Measurements from ENCODE around the gene ALX4.
A peak's percentile ranks its signal among the peaks of the same experiment; 100 is the strongest.

The ALX4 gene

DNA sequence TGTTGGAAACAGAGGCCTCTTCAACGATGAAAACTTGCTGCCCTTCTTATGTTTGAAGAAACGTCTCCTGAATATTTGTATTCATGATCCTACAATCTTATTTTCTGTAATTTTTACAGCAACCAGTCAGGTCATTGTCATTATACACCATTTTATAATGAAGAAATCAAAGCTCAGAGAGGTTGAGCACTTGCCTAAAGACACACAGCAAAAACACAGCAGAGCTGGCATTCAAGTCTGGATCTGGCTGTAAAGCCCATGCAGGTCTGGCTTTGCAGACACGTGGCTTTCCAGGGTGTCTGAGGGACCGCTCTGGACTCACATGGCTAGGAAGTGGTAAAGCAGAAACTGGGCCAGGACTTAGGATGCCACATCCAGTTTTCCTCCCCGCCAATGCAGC is 15.8 kb upstream of the ALX4 start:
- Mint-ChIP-seq H3K4me3 (no peak overlapping the region), H3K9me3 (no peaks in the 10 kb centered on the region), H3K4me1 (no peaks in the 10 kb centered on the region), H3K27ac (no peak overlapping the region), H3K27me3 (peaks cover 99% of the 10 kb centered on the region)
- ATAC-seq (no peak), DNase-seq (no peak)

DNA sequence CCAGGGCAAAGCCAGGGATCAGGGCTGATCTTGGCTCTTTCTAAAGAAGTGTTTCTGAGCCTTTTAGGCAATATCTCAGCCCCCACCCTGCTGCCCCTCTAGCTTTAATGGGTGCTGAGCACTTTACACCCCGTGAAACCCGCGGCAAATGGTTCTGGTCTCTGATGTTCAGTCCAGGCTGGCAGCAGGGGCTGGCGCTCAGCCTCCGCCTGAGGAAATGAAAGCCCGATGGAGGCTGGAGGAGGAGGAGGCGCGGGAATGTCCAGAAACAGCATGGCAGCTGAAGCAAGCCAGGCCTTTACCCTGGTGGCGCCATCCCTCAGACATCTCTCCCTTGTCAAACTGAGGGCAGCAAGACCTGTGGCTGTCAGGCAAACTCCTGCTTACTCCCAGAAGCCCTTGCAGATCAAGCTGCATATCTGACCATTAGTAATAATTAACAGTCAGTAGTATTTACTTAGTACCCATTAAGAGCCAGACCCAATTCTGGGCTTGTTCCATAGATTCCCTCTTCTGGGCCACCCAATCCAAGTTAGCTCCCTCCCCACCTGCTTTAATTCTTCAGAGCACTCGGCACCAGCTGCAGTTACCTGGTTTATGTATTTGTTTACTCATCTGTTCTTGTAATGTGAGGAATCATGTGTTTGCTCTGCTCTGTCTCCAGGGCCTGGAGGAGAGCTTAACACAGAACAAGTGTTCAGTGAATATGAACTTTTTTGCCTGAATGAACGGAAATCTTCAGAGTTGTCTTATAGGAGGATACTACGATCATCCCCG is 15.0 kb upstream of the ALX4 start:
- no peak overlapping the region for H3K4me3 Mint-ChIP-seq

DNA sequence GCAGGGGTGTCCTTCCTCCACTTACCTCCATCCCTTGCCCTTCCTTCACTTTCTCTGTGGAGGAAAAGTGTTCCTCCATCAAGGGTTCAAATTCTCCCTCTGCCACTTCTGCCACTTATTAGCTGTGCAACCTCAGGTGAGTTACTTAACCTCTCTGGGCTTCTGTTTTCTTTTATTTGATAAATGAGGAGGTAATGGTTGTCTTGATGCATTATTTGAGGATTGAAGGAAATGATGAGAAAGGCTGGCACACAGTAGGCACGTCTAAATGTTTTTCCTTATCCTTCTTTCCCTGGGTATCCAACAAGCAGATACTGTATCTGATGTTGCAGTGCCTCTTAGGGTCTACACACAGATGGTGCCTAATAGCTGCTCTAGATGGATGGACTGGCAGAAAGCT is 14.3 kb upstream of the ALX4 start:
- H3K27ac Mint-ChIP-seq, result no peak overlapping the region
- ATAC-seq (no peak), DNase-seq (no peak)
- no peaks in the 10 kb centered on the region for H3K9me3 Mint-ChIP-seq
- peaks cover 99% of the 10 kb centered on the region for H3K27me3 Mint-ChIP-seq
- no peak overlapping the region for H3K4me3 Mint-ChIP-seq
- peaks cover 8% of the 10 kb centered on the region for H3K4me1 Mint-ChIP-seq

More for the DNA sequence above, 15.0 kb upstream of the ALX4 start:
- no peak for ATAC-seq
- Mint-ChIP-seq H3K27me3 (peaks cover 99% of the 10 kb centered on the region), H3K27ac (no peak overlapping the region), H3K4me1 (peaks cover under 1% of the 10 kb centered on the region), H3K9me3 (no peaks in the 10 kb centered on the region)
- no peak for DNase-seq

DNA sequence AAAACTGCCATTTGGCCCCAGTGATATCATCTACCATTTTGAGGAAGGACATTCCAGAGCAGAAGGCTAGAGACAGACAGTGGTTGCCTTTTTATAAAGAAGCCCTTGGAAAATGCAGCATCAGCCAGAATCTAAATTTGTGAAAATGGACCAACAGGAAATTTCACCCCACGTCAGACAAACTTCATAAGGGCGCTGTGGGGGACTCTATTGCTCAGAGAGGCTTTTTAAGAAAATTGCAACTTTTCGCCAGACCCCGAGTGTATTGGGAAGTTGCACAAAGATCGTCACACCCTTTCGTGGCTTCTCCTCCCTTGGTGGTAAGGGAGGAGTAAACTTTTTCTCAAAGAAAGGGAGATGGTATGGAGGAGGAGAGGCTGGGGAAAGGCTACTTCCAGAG is 12.3 kb upstream of the ALX4 start:
- H3K9me3 Mint-ChIP-seq, result no peaks in the 10 kb centered on the region
- DNase-seq, result no peak
- ATAC-seq, result no peak
- H3K27me3 Mint-ChIP-seq, result peaks cover 99% of the 10 kb centered on the region
- peaks cover 14% of the 10 kb centered on the region for H3K4me1 Mint-ChIP-seq
- H3K4me3 Mint-ChIP-seq, result no peak overlapping the region
- no peak overlapping the region for H3K27ac Mint-ChIP-seq

DNA sequence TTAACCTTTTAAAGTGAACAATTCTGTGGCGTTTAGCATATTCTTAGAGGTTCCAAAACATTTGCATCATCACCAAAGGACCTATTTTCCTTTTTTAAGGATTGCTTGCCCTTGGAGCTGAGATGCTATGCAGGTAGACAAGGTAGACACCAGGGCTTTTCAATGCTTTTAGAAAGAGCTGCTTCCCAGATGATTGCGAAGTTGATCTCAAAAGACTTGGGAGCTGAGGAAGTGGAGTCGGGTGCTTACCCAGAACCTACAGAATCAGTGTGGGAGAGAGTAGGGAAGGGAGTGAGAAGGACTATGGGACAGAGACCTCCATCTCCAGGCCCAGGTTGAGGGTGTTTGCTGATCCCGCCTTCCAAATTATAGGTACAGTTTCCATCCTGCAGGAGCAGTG is 11.1 kb upstream of the ALX4 start:
- Mint-ChIP-seq H3K27me3 (peaks cover 99% of the 10 kb centered on the region), H3K27ac (no peak overlapping the region), H3K9me3 (no peaks in the 10 kb centered on the region), H3K4me3 (no peak overlapping the region), H3K4me1 (peaks cover 23% of the 10 kb centered on the region)
- DNase-seq (no peak), ATAC-seq (no peak)

DNA sequence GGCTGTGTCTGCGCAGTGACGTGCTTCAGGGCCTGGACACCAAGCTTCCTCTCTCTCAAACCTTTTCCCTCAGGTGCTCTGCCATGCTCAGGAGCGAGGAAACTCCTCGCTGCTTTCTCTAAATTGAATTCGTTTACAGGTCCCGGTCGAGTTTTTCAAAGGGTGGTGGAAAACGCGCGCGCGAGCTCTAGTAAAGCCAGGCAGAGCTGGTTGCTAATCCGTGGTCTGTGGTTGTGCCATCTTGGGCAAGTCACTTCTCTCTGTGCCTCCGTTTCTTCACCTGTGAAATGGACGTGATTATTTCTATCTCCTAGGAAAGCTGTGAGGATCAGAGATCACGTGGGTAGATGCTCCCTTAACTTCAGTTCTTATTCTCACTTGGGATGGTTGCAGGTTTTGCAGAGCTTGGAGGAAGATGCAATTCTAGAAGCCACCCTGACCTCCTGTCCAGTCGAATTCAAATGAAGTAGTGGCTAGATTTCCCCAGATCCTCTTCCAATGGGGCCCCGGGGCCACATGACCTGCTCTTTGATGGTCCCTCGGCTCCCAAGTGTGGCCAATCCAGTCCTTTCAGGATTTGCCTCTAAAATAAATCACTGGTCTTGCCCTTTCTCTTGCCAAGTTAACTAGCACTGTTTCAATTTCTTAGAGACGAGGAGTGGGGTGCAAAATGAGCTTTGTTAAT is 10.5 kb upstream of the ALX4 start:
- H3K27me3 Mint-ChIP-seq, result peaks cover 99% of the 10 kb centered on the region
- DNase-seq, result no peak
- ATAC-seq, result no peak
- H3K27ac Mint-ChIP-seq, result no peak overlapping the region
- H3K4me3 Mint-ChIP-seq, result peak overlapping the region in 1 of 2 donors; percentile 6
- H3K4me1 Mint-ChIP-seq, result peaks cover 25% of the 10 kb centered on the region
- H3K9me3 Mint-ChIP-seq, result no peaks in the 10 kb centered on the region

DNA sequence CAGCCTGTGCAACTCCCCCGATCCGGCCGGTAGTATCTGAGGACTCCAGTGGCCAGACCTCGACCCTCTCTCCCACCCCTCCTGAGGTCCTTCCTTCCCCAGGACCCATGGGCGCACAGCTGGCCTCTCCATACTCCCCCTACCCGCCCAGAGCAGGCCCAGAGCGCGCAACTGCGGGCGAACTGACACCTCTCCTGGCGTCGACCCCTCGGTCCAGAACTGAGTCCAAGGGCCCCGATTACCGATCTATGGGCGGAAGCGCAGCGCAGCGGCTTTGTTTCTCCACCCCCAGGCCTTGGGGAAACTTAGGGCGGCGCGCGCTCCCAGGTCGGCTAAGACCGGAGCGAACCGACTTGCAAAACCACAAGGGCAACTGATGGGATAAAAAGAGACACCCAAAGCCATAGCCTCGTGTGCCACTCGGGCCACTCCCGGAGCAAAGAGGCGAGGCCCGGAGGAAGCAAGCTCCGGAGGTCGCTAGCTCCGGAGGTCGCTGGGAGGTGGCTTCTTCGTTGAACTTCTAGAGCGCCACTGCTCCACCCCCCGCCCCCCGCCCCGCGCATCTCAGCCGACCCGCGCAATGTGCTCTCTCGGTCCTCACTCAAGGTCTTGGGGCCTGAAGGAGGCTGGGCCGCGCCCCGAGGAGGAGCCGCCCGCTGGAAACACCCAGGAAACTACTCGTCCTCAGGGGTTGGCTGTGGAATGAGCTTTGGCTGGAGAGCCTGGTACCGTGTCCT is 9.8 kb upstream of the ALX4 start:
- no peak for ATAC-seq
- Mint-ChIP-seq H3K9me3 (no peaks in the 10 kb centered on the region), H3K4me1 (peaks cover 28% of the 10 kb centered on the region), H3K4me3 (peak overlapping the region in 1 of 2 donors; percentile 2), H3K27me3 (peaks cover 99% of the 10 kb centered on the region), H3K27ac (no peak overlapping the region)
- DNase-seq, result no peak

DNA sequence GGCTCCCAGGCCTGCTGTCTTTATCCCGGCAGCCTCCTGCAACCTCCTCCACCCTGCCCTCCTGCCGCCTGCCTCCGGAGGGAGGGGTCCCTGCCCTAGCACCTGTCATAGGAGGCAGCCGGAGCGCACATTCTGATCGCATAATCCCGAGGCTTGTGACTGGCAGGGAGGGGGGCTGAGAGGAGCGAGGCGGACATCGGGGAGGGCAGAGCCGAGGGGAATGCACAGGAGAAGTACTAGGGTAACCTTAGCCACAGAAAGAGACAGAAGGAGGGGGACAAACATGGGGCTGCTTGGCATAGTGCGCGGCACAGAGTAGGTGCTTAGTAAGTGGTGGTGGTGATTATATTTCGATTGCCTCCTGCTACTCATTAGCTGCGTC is 9.2 kb upstream of the ALX4 start:
- Mint-ChIP-seq H3K27me3 (peaks cover 99% of the 10 kb centered on the region), H3K4me3 (no peak overlapping the region), H3K27ac (no peak overlapping the region), H3K4me1 (peaks cover 28% of the 10 kb centered on the region), H3K9me3 (no peaks in the 10 kb centered on the region)
- no peak for DNase-seq
- no peak for ATAC-seq

DNA sequence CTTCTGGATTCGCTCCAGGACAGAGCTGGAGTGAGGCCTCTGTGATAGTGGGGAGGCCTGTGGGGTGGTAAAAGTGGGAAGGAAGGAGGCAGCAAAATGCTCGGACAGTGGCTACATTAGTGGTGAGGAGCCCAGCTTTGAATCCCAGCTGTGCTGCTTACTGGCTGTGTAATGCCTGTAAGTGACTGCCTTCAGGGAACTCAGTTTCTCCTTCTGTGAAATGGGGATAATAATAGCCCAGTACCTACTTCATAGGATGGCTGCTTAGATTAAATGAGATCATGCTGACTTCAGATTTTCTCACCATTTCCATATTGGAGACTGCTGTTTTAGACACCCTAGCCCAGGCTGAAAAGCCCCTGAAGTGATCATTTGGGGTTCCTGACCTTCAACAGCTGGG is 8.4 kb upstream of the ALX4 start:
- no peaks in the 10 kb centered on the region for H3K9me3 Mint-ChIP-seq
- H3K4me1 Mint-ChIP-seq, result peaks cover 28% of the 10 kb centered on the region
- ATAC-seq (no peak), DNase-seq (no peak)
- peaks cover 99% of the 10 kb centered on the region for H3K27me3 Mint-ChIP-seq
- no peak overlapping the region for H3K4me3 Mint-ChIP-seq
- no peak overlapping the region for H3K27ac Mint-ChIP-seq

DNA sequence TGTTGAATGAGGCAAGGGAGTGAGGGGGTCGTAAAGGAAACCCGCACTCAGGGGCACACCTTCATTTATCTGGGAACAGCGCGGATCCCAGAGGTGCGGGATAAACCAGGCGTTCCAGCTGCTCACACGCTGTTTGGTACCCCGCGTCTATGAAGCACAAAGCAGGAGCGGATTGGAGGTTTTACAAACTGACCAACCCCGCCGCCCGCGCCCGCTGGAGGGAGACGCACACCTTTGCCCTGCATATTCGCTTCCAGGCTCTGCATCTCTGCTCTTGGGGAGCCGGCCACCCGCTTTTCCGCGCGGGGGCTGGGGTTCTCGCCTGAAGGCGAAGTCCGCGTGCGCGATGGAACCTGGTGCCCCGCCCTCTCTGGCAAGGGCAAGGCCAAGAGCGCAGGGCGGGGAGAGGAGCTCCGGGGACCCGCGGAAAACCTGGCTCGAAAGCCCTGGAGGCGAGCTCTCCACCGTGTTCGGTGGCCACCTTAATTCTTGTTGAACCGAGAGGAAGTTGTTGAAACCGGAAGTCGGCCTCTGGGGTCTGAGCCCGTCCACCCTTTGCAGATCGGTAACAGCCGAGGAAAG is 6.8 kb upstream of the ALX4 start:
- H3K9me3 Mint-ChIP-seq, result no peaks in the 10 kb centered on the region
- no peak overlapping the region for H3K27ac Mint-ChIP-seq
- H3K4me1 Mint-ChIP-seq, result peaks cover 28% of the 10 kb centered on the region
- ATAC-seq (no peak), DNase-seq (no peak)
- H3K4me3 Mint-ChIP-seq, result peak overlapping the region; percentile 51 to 60
- peaks cover 100% of the 10 kb centered on the region for H3K27me3 Mint-ChIP-seq

DNA sequence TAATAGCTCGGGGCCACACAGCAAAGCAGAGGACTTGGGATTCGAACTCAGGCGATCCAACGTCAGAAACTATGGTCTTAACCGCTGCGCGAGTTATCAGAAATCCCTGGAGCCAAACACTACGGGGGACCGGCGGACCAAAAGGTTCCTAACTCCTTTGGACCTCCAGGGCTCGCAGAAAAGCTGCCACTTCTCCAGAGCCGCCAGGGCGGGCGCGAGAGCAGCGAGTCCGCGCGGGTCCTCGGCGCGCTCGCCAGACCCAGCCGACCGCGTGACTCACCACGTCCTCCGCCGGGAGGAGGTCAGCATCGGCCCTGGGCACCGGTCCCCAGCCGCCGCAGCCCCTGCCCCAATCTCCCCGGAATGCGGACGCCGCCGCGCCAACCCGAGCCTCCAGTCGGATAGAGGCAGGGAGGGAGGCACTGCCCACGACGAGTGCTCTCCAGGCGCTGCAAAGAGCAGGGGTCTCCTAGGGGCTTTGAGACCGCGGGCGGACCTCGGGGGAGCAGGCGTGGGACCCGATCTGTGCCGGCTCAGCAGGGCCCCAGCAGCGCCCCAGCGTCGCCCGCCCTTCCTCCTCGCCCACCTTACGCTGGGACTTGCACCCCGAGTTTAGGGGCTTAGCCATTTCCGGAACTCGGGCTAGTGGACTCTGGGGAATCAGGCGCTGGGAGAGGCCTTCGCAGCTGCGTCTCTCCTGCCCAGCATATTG is 6.2 kb upstream of the ALX4 start:
- Mint-ChIP-seq H3K27me3 (peaks cover 100% of the 10 kb centered on the region), H3K4me1 (peaks cover 28% of the 10 kb centered on the region), H3K4me3 (peak overlapping the region; percentile 51 to 60), H3K27ac (no peak overlapping the region), H3K9me3 (no peaks in the 10 kb centered on the region)
- DNase-seq (no peak), ATAC-seq (no peak)

DNA sequence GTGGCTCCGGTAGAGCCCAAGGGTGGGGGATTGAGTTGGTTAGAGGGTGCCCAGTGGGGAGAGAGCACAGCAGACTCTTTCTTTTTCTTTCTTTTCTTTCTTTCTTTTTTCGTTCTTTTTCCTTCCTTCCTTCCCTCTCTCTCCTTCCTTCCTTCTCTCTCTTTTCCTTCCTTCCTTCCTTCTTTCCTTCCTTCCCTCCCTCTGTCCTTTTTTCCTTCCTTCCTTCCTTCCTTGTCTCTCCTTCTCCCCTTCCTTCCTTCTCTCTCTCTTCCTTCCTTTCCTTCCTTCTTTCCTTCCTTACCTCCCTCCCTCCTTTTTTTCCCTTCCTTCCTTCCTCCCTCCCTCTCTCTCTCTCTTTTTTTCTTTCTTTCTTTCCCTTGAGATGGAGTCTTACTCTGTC is 4.8 kb upstream of the ALX4 start:
- ATAC-seq (no peak), DNase-seq (no peak)
- H3K9me3 Mint-ChIP-seq, result no peaks in the 10 kb centered on the region
- no peak overlapping the region for H3K27ac Mint-ChIP-seq
- peaks cover 99% of the 10 kb centered on the region for H3K27me3 Mint-ChIP-seq
- peaks cover 26% of the 10 kb centered on the region for H3K4me1 Mint-ChIP-seq
- no peak overlapping the region for H3K4me3 Mint-ChIP-seq

DNA sequence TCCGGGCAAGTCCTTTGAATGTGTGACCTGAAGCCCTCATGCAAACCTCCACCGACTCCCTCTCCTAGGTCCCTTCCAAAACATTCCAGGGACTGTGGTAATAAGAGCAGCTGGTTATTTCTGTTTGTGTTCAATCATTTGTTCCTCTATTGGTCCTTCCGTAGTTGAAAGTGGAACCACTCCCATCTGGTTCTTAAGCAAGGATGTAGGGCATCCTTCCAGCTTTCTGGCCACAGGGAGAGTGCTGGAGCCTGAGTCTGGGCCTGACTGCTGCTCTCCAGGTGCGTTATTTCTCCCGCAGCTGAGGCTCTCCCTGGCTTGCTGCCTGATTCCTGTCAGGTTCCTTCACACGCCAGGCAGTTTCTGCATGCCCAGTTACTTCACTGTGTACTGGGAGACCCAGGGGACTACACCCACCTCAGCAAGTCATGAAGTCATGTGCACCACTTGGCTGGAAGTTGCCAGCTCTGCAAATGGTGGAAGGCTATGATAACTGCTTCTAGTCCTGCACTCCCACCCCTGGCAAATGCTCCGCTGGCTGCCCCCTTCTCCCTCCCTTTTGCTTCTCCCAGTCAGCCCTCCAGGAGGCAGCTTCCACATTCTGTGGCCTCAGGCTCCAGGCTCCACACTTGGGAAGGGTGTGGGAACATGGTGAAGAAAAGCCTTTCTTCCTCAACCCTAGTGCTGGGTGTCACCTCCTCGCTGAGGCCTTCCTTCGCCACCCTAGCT is 4.0 kb upstream of the ALX4 start:
- H3K4me1 Mint-ChIP-seq, result peaks cover 25% of the 10 kb centered on the region
- H3K9me3 Mint-ChIP-seq, result no peaks in the 10 kb centered on the region
- no peak overlapping the region for H3K27ac Mint-ChIP-seq
- DNase-seq, result no peak
- ATAC-seq, result no peak
- peaks cover 99% of the 10 kb centered on the region for H3K27me3 Mint-ChIP-seq
- H3K4me3 Mint-ChIP-seq, result no peak overlapping the region

DNA sequence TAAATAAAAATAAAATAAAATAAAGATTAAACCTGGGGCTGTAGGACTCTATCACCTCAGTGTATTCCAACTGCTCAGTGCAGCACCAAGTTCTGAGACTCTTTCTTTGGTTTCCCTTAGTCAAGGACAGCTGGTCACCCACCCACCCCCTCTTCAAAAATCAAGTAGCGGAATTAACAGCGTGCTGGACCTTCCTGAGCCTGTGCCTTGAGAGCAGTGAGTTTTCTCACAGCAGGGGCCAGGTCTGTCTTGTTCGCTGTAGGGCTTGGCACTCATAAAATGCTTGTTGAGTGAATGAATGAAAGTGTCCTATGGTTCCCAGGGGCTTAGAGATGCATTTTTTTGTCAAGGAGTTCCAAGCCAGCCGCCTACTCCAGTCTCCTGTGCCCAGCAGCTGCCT is 2.9 kb upstream of the ALX4 start:
- no peak for ATAC-seq
- no peak for DNase-seq
- peaks cover 99% of the 10 kb centered on the region for H3K27me3 Mint-ChIP-seq
- no peak overlapping the region for H3K27ac Mint-ChIP-seq
- H3K4me1 Mint-ChIP-seq, result peaks cover 24% of the 10 kb centered on the region
- no peaks in the 10 kb centered on the region for H3K9me3 Mint-ChIP-seq
- H3K4me3 Mint-ChIP-seq, result no peak overlapping the region
